ENCODE measurements around the gene CNDP2.

Gene CNDP2

DNA sequence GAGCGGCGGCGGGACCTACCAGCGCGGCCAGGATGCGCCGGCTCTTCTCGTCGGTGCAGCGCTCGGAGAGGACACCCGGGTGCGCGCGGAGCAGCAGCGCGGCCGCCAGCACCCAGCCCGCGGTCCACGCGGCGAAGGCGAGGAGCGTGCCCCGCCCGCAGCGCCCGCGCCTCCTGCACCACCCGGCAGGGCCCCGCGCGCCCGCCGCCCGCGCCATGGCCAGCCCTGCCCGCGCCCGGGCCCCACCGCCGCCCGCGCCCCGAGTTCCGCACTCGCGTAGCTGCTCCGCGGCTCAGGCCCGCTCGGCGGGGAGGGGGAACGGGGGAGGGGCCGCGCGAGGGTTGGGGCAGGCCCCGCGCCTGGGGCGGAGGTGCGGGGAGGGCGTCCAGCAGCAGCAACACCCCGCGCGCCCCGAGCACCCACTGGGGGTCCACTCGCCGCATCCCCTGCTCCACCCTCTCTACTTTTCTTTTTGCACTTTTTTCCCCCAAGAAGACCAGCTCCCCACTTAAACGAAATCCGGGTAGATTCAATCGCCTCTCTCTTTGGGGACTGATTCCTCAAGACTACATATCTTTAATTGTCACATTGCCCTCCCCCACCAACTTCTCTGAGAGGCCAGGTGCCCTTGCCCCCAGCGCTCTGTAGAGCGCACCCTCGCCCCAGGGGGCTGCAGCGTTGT, 39.0 kb upstream of the CNDP2 start, which contains the start of gene DIPK1C:
DIPK1C (minus strand) TSS at position 266 of the 682 bp plus-strand sequence; CDS start at position 217, 49 bp downstream.
- POLR2A ChIA-PET: no interaction called here
- TF ChIP-seq, protein P1, sequence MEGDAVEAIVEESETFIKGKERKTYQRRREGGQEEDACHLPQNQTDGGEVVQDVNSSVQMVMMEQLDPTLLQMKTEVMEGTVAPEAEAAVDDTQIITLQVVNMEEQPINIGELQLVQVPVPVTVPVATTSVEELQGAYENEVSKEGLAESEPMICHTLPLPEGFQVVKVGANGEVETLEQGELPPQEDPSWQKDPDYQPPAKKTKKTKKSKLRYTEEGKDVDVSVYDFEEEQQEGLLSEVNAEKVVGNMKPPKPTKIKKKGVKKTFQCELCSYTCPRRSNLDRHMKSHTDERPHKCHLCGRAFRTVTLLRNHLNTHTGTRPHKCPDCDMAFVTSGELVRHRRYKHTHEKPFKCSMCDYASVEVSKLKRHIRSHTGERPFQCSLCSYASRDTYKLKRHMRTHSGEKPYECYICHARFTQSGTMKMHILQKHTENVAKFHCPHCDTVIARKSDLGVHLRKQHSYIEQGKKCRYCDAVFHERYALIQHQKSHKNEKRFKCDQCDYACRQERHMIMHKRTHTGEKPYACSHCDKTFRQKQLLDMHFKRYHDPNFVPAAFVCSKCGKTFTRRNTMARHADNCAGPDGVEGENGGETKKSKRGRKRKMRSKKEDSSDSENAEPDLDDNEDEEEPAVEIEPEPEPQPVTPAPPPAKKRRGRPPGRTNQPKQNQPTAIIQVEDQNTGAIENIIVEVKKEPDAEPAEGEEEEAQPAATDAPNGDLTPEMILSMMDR (IDR thresholded peaks at IDR 0.05; ENCODE audit: control extremely low read depth, extremely low read depth, low read depth, missing control alignments): no peak
- DNase-seq (ENCODE audit: extremely low spot score): no peak
- CTCF ChIA-PET: no interaction called here

DNA sequence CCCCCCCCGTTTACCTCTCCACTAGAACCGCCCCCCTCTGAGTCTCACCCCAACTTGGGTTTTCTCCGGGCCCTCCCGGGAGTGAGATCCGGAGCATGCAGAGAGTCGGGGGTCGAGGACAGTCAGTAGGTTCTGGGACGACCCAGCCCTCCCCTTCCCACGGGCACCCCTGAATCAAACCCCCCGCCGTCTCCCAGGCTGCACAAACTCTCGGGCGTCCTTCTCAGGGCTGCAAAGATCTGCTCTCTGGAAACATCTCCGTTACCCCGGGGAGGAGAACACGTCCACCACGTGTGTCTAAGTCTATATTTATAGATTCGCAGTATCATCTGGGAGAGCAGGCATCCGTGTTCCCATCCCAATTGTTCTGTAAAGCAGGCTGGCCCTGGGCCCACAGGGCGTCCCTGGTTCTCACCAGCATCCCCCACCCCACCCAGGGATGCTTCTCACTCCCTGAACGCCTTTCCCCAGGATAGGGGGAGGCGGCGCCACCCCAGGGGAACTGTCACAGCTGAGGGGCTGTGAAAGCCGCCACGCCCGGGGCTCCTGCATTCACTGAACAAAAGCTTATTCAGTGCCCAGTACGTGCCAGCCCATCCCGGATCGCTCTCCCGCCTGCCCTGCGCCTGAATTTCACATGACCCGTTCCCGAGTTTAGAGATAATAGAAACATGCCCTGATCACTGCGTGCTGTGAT, 38.3 kb upstream of the CNDP2 start:
- no peak for DNase-seq (ENCODE audit: extremely low spot score)
- POLR2A ChIA-PET: no interaction called here
- CTCF ChIA-PET: interaction anchor here (1.0 kb wide), 1 partner anchor 19 kb away, joined by 3 read pairs; no protein-coding TSS in a partner anchor
- TF ChIP-seq, protein P1 (IDR thresholded peaks at IDR 0.05; ENCODE audit: control extremely low read depth, extremely low read depth, low read depth, missing control alignments): no peak

DNA sequence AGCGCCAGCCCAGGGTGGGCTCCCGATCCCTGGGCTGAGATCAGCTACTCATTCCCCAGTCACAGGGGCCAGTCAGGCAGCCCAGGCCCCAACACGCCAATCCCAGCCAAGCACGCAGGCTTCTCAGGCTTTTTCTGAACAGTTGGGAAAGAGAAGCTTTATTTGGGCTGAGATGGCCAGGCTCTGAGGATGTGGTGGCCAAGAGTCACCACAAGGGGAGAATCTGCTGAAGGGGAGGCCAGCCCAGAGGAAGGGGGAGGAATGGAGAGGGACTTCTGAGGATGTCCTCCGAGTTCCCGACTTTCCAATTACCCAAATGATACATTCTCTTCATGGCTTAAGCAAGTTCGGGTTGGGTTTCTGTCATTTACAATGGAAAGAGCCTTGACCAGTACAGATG, 36.3 kb upstream of the CNDP2 start:
- CTCF ChIA-PET: no interaction called here
- no peak for DNase-seq (ENCODE audit: extremely low spot score)
- POLR2A ChIA-PET: no interaction called here
- TF ChIP-seq, protein P1 (IDR thresholded peaks at IDR 0.05; ENCODE audit: control extremely low read depth, extremely low read depth, low read depth, missing control alignments): no peak

DNA sequence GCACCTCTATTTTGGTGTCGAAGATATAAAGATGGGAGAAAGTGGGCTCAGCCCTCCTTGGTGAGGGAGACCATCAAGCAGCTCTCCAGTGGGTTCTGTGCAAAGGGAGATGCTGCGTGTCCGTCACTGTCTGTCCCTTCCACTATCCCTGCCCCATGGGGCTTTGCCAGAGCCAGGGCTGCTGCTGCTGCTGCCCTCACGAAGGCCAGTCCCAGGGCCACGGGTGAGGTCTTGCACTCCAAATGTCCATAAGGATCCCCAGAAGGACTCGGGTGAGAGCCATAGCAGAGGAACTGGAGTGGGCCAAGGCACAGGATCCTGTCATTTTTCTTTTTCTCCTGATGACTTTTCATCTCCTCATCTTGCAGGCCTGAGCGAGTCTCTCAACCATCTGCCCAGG, 35.3 kb upstream of the CNDP2 start:
- TF ChIP-seq, protein P1 (IDR thresholded peaks at IDR 0.05; ENCODE audit: control extremely low read depth, extremely low read depth, low read depth, missing control alignments): no peak
- DNase-seq (ENCODE audit: extremely low spot score): no peak
- POLR2A ChIA-PET: no interaction called here
- CTCF ChIA-PET: interaction anchor here (1.6 to 2.0 kb wide), 2 partner anchors 11 to 108 kb away, joined by 4 to 6 read pairs; no protein-coding TSS in a partner anchor

GRCh38 chr18:74463254-74463653, 32.9 kb upstream of the CNDP2 start:
- DNase-seq (ENCODE audit: extremely low spot score): no peak
- TF ChIP-seq, protein P1 (IDR thresholded peaks at IDR 0.05; ENCODE audit: control extremely low read depth, extremely low read depth, low read depth, missing control alignments): no peak
- CTCF ChIA-PET: interaction anchor here (0.8 to 1.6 kb wide), 4 partner anchors 9 to 30 kb away, joined by 3 to 5 read pairs (median 4); no protein-coding TSS in a partner anchor
- POLR2A ChIA-PET: no interaction called here

GRCh38 chr18:74463983-74464382, 32.2 kb upstream of the CNDP2 start:
- ChIA-PET CTCF (interaction anchor here (1.6 kb wide), 1 partner anchor 10 kb away, joined by 4 read pairs; no protein-coding TSS in a partner anchor), POLR2A (no interaction called here)
- no peak for DNase-seq (ENCODE audit: extremely low spot score)
- TF ChIP-seq, protein P1 (IDR thresholded peaks at IDR 0.05; ENCODE audit: control extremely low read depth, extremely low read depth, low read depth, missing control alignments): no peak
